GM21717 (cell line): Measurements from ENCODE around the gene SMTNL1.

Experiments used
- ATAC-seq: cut with Tn5 transposase; IDR thresholded peaks from one replicate; pipeline ENCODE4 v1.9.1; 2021; ENCODE audit warnings: mild to moderate bottlenecking, moderate library complexity; ENCODE audit not compliant: unreplicated experiment

The SMTNL1 gene

GRCh38 chr11:57536947-57537619, at the start of gene SMTNL1:
SMTNL1 (plus strand) TSS chr11:57537595; CDS start chr11:57542643, 5,048 bp downstream.
- no peak for ATAC-seq

DNA sequence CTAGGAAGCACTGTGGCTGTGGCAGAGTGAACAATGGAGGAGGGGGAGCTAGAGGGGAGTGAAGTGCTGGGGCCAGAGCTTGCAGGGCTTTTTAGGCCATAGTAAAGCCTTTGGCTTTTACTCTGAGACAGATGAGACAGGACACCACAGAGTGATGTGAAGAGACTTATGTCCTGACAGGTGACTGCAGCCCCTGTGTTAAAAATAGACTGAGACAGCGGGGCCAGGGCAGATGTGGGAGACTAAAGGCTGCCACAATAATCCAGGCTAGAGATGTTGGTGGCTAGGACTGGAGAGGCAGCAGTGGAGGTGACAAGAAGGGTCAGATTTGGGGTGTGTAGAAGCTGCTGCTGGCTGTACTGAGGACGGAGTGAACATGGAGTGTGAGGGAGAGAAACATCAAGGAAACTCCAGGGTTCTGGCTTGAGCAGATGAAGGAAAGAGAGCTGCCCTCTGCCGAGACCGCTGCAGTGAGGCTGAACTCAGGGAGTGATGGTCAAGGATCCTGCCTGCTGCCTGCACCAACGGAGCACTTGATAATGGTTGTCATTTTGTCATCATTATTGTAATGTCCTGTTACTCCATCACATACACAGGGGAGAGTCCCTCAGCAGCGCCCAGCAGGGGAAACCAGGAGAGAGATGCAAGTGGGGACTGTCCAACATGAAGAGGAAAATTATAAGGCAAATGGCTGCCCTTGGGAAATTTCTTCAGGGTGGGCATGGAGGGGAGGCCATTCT, 49.3 kb upstream of the SMTNL1 start:
- no peak for ATAC-seq

DNA sequence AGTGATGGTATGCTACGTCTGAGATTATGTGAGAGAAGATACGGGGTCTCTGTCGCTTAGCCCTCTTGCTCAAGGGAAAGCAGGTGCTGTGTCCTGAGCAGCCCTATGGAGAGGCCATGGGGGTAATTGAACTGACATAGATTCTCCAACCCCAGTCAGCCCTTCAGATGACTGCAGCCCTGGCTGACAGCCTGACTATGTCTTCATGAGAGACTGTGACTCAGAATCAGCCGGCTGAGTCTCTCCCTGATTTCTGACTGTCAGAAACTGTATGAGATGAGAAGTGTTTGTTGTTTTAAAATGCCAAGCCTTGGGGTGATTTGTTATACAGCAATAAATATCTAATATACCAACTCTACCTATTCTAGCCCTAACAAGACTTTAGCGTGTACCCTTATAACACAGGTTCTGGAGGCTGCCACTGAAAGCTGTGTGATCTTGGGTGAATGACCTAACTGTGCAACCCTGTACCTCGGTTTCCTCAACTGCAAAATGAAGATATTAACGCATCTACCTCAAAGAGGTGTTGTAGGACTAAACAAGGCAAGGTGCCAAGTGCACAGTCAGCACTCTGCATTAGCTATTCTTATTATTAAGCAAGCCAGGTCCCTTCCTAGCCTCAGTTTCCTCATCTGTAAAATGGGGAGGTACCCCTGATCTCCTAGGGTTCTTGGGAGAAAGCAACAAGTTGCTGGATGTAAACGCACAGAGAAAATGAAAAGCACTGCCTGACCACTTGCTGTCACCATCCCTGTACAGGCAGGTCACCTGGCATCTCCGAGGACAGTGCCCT, 46.7 kb upstream of the SMTNL1 start:
- ATAC-seq, result no peak

DNA sequence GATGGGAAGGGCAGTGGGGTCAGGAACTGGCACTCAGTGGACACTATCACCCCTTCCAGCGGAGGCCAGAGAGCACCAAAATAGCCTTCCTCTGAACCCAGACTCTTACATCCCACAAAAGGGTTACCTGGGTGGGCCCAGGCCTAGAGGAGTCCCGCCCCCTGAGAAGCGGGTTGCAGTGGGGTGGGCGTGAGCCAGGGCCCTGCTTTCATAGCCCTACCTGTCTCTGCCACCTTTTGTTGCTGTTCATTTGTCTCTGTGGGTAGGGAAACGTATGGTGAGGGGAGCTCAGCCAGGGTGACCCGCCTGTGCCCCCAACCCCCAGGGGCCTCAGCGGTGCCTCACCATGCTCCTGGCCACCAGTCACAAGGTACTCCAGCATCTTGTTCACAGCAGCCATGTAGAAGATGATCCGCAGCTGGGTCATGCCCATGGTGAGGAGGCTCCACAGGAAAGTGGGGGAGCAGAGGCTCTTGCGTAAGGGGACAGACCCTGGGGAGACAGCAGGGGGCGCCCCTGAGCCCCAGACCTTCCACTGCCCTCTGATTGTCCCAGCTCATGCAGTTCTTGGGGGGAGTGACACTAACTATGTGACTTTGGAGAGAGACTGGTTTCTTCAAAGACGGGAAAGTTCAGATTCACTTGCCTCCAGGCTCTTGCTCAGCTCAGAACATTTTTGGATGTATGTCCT, 45.9 kb upstream of the SMTNL1 start:
- ATAC-seq, result no peak

DNA sequence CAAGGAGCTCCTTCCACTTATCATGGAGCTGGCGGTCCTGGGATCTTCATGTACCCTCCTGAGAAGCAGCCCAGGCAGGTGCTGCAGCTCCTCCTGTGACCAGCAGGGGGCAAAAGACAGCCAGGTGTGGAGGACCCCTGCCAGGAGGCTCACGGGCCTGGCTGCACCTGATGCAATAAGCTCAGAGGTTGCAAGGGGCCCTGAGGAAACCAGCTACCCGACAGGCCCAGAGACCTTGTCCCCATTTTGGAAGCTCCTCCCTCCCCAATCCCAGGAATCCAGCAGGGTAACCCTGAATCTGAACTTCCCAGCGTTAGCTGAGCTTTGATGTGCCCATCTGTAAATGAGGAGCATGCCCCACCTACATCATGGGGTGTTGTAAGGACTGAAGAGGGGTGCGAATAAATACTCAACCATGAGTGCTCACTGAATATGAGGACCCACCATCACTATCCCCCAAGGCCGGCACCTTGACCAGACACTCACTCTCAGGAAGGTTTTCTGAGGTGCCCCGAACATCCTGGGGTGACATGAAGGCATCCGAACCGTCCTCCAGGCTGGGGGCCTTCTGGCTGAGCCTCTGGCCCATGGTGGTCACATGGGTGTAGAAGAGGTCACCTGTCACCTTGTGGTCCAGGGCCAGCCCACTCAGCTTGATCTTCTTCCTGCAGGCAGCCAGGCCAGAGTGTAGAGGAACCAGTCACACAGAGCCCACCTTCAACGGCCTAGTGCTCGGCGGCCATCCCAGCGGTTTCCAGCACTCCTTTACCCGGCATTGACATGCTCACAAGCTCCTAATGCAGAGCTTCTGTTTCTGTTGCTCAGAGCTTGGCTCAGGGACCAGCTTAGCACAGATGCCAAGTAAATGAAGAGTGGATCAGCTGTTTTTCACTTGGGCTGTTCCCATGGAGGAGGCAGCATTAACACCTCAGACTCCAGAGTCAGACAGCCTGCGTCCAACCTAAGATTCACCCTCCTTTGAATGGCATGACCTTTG, 43.6 kb upstream of the SMTNL1 start:
- ATAC-seq, result peak; percentile 76

DNA sequence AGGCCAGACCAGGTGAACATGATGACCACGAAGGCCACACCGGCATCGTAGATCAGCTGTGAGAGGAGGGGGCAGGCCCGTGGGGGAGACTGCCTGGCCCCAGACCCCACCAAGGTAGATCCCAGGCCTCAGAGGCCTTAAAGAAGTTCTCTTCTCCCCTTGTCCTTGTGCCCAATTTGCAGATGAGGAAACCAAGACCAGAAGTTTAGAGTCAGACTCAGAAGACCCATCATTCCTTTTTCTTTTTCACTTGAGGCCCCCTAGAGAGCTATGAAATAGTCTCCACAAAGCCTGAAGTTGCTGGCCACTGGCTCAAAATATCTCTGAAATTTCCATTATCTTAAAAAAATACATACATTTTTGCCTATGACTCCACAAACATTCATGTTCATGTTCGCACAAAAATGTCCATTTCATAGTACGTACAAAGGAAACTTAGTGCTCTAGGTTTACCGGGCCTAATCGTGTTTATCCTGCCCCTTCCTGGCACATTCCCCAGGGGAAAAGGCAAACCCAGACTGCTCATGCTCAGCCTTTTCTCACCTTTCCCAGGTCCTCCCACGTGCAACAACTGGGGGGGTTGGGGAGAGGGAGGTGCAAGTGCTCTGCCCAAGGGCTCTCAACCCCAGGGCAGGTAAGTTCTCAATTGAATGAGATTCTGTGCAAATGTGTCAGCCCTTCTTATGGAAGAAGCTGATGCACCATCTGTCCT, 41.1 kb upstream of the SMTNL1 start:
- ATAC-seq, result no peak

DNA sequence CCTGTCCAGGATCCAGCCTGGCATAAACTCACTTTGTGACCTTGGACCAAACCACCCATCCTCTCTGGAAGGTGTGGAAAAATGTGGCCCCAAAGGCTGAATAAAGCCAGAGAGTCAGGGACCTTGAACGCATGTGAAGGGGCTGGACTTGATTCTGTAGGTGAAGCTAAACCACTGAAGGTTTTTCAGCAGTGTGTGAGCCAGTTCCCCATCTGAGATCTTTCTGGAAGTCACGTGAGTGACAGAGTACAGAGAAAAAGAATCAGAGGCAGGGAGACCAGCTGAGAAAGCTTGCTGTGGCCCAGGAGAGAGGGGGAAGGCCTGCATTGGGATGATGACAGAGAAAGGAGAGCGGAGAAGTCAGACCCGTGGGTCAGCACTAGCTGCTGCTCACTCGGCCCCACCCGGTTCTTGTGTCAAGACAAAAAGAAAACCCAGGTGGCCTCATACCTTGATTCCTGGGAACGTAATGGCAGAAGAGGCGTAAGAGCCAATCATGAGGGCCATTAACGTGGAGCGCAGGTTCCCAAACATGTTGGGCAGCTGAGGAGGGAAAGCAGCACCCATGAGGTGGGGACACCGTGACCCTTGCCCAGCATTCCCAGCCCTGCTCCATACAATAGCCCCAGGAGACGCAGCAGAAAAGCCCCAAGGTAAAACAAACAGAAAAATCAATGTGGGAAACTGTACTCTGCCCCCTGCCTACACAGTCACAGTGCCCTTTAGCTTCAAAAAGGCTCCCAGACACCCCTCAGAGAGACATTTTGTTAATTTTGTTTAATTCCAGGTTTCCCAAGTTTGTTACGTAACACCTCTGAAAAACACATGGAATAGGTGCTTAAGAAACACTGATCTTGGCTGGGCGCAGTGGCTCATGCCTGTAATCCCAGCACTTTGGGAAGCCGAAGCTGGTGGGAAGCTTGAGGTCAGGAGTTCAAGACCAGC, 39.8 kb upstream of the SMTNL1 start:
- no peak for ATAC-seq

- ATAC-seq, result no peak
These were observed 38.9 kb upstream of the SMTNL1 start for GRCh38 chr11:57498540-57498939.

DNA sequence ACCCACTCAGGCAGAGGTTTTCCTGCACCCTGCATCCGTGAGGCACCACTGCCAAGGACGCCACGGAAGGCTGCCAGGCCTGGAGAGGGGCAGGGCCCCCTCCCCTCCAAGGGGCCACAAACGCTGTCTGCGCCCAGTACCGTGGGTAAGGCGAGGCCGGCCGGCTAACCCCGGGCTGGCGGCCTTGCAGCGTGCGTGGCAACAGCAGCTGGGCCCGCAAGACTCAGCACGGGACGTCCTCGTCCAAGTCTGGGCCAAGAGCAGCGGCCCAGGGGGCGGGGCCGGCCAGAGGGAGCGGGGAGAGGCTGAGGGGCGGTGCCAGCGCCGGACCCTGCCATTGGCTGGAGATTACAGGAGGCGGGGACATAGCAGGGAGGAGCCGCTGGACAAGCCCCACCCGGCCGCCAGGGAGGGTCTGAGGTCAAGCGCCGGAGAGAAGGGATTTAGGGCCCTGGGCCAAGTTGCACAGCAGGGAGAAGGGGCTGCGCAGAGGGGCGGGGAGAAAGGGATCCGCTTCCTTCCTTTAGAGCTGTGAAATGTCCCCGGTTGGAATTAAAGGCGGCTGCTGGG, 37.9 kb upstream of the SMTNL1 start:
- no peak for ATAC-seq

GRCh38 chr11:57499983-57500461, 37.4 kb upstream of the SMTNL1 start:
- ATAC-seq, result no peak

DNA sequence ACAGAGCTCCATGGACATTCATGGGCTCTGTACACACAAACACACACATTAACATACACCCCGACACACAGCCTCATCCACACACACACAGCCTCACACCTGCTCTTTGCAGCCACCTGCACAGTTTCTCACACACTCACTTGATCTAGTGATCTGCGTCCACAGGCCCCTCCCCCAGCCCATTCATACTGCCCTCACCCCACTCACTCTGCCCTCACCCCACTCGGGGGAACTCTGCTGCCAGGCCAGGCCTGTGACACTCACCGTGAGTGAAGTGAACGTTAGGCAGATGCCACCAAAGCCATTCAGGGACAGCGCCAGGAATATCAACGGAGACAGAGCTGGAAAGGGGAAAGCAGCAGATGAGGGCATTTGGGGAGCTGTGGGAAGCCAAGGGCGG, 36.9 kb upstream of the SMTNL1 start:
- ATAC-seq, result no peak

- no peak for ATAC-seq
These were observed 36.5 kb upstream of the SMTNL1 start for GRCh38 chr11:57500926-57501325.

DNA sequence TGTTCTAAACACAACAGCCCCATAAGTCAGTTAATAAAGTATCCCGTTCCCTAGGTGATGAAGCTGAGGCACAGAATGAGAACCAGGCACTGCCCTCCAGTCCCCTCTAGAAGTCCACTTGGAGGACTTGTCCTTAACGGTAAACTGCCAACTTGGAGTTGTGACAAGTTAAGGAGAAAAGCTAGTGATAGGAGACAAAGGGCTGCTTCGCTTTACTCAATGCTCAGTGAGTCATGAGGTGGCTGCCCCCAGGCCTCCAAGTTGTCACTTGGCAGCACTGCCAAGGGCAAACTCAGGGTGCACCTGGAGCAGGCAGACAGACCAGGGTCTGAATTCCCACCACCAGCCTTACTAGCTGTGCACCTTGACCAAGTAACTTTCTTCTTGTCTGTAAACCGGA, 35.4 kb upstream of the SMTNL1 start:
- ATAC-seq, result no peak

DNA sequence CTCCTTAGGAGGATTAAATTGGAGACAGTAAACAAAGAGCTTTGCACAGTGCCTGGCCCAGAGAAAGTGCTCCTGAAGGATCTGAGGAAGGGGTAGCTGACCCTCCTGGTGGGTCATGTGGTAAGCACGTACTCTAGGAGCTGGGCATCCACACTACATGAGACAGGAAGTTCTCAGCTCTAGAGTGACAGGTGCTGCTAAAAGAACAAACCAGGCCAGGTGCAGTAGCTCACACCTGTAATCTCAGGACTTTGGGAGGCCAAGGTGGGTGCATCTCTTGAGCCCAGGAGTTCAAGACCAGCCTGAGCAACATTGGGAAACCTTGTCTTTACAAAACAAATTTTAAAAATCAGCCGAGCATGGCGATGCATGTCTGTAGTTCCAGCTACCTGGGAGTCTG, 35.0 kb upstream of the SMTNL1 start:
- ATAC-seq, result no peak

GRCh38 chr11:57502870-57503269, 34.5 kb upstream of the SMTNL1 start:
- ATAC-seq, result no peak

- ATAC-seq, result no peak
These were observed 32.9 kb upstream of the SMTNL1 start for GRCh38 chr11:57504511-57504910.

GRCh38 chr11:57506522-57506921, 30.9 kb upstream of the SMTNL1 start:
- ATAC-seq, result no peak
